Measurements from ENCODE around the gene PHLPP1. TPM values are rescaled to one million over a fixed set of nuclear protein-coding genes. Genes with fewer than 3 reads are reported as not detected.

The PHLPP1 gene
- total RNA-seq, 2 experiments from 2014 or later = 9.0 to 12.4 TPM

DNA sequence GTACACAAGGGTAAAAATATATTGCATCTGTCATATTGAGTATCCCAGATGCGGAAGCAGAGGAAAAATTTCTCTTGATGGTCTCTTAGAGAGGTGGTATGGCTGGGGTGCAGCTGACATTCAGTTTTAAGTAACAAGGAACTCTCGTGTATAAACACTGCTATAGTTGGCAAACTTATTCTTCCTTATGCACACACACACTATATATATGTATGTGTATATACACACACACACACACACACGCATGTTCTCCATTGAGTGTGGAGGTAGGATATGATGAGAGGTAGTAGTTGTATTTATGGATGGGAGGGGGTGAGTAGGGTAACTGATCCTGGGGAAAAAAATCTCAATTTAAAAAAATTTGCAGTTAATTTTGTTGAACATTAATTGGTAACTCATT is 10.6 kb downstream of the PHLPP1 start:
- H3K4me2 ChIP-seq (ENCODE audit: low read length) = peak overlapping the region; percentile 34; the same call in 1 of the 2 replicates
- H3K36me3 ChIP-seq (ENCODE audit: insufficient read depth, low read length) = no peaks in the 10 kb centered on the region
- TF ChIP-seq, protein P1, sequence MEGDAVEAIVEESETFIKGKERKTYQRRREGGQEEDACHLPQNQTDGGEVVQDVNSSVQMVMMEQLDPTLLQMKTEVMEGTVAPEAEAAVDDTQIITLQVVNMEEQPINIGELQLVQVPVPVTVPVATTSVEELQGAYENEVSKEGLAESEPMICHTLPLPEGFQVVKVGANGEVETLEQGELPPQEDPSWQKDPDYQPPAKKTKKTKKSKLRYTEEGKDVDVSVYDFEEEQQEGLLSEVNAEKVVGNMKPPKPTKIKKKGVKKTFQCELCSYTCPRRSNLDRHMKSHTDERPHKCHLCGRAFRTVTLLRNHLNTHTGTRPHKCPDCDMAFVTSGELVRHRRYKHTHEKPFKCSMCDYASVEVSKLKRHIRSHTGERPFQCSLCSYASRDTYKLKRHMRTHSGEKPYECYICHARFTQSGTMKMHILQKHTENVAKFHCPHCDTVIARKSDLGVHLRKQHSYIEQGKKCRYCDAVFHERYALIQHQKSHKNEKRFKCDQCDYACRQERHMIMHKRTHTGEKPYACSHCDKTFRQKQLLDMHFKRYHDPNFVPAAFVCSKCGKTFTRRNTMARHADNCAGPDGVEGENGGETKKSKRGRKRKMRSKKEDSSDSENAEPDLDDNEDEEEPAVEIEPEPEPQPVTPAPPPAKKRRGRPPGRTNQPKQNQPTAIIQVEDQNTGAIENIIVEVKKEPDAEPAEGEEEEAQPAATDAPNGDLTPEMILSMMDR (conservative IDR thresholded peaks at IDR 0.05; ENCODE audit: low read length) = no peak
- TF ChIP-seq EZH2phosphoT487 (IDR thresholded peaks at IDR 0.05; ENCODE audit: borderline replicate concordance, low read depth, low read length) = no peak
- H3K79me2 ChIP-seq (ENCODE audit: insufficient read depth, low read depth, low read length) = peaks cover 25% of the 10 kb centered on the region; the same call in 1 of the 2 replicates
- no TSS peak for BruUV-seq (replicated peaks)
- H3K4me3 ChIP-seq (ENCODE audit: low read depth, low read length, poor library complexity, severe bottlenecking) = no peak overlapping the region
- H2AFZ ChIP-seq (ENCODE audit: low read length) = no peak overlapping the region
- intact Hi-C loops (cut with micrococcal nuclease; ENCODE audit: unreplicated experiment) = no loop called here
- H3K27ac ChIP-seq (ENCODE audit: low read depth, low read length, poor library complexity, severe bottlenecking) = no peak overlapping the region
- H3K9me3 ChIP-seq (ENCODE audit: low read length) = no peaks in the 10 kb centered on the region
- ChIA-PET CTCF (ENCODE audit: unreplicated experiment) (no interaction called here), POLR2A (interaction anchor here (0.6 to 1.7 kb wide), 4 partner anchors 26 to 516 kb away, joined by 3 to 4 read pairs (median 3); no protein-coding TSS in a partner anchor)
- H4K20me1 ChIP-seq (ENCODE audit: insufficient read depth, low read length) = no peaks in the 10 kb centered on the region
- peaks cover 37% of the 10 kb centered on the region for H3K4me1 ChIP-seq (ENCODE audit: insufficient read depth, low read length, poor library complexity, severe bottlenecking)
- no peak for DNase-seq (ENCODE audit: low spot score)
- no peaks in the 10 kb centered on the region for H3K9me2 ChIP-seq (ENCODE audit: insufficient read depth, low read length)

DNA sequence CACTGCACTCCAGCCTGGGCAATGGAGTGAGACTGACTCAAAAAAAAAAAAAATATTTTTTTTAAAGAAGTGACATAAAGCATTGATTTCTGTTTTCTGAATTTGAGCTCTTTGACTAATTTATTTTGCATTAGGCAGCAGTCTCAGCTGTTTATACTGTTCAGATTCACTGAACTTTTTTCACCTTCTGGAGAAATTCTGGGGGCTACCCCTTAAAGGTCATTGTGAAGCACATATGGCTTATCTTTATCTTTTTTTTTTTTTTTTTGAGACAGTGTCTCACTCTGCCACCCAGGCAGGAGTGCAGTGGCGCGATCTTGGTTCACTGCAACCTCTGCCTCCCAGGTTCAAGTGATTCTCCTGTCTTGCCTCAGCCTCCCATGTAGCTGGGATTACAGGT is 12.9 kb downstream of the PHLPP1 start:
- no peaks in the 10 kb centered on the region for H4K20me1 ChIP-seq (ENCODE audit: insufficient read depth, low read length)
- no peak overlapping the region for H3K4me2 ChIP-seq (ENCODE audit: low read length)
- H3K9me3 ChIP-seq (ENCODE audit: low read length) = no peaks in the 10 kb centered on the region
- intact Hi-C loops (cut with micrococcal nuclease; ENCODE audit: unreplicated experiment) = no loop called here
- H2AFZ ChIP-seq (ENCODE audit: low read length) = no peak overlapping the region
- no peaks in the 10 kb centered on the region for H3K36me3 ChIP-seq (ENCODE audit: insufficient read depth, low read length)
- peaks cover 24% of the 10 kb centered on the region; the same call in 1 of the 2 replicates for H3K79me2 ChIP-seq (ENCODE audit: insufficient read depth, low read depth, low read length)
- no peak overlapping the region for H3K27ac ChIP-seq (ENCODE audit: low read depth, low read length, poor library complexity, severe bottlenecking)
- TF ChIP-seq, protein P1 (conservative IDR thresholded peaks at IDR 0.05; ENCODE audit: low read length) = no peak
- no peak for TF ChIP-seq EZH2phosphoT487 (IDR thresholded peaks at IDR 0.05; ENCODE audit: borderline replicate concordance, low read depth, low read length)
- ChIA-PET POLR2A (interaction anchor here (0.6 to 1.5 kb wide), 5 partner anchors 11 to 50 kb away, joined by 3 to 7 read pairs (median 3); no protein-coding TSS in a partner anchor), CTCF (ENCODE audit: unreplicated experiment) (no interaction called here)
- no TSS peak for BruUV-seq (replicated peaks)
- DNase-seq (ENCODE audit: low spot score) = no peak
- H3K4me1 ChIP-seq (ENCODE audit: insufficient read depth, low read length, poor library complexity, severe bottlenecking) = peaks cover 43% of the 10 kb centered on the region
- no peaks in the 10 kb centered on the region for H3K9me2 ChIP-seq (ENCODE audit: insufficient read depth, low read length)
- no peak overlapping the region for H3K4me3 ChIP-seq (ENCODE audit: low read depth, low read length, poor library complexity, severe bottlenecking)

Data from OCI-LY7 (cell line).